Spleen (tissue), 7 donors: ENCODE data around the gene RFTN1.

Source experiments
- CTCF ChIP-seq, 11 experiments: fragments of 200-600 bp in 7 of 11; fragments of 450-650 bp in 4 of 11; sonication (generic) in 4 of 11; IDR thresholded peaks in 8 of 11; conservative IDR thresholded peaks in 3 of 11; 1 replicate in 7 of 11; 2 replicates in 4 of 11; pipeline versions ENCODE4 v1.4.0 to v1.8.0; 2016 to 2021; ENCODE audit warnings: antibody characterized with exemption in 11 of 11, inconsistent platforms in 4 of 11, mild to moderate bottlenecking in 1 of 11
- POLR2AphosphoS5 ChIP-seq, 3 donors: sonication (generic); formaldehyde crosslinking; IDR thresholded peaks; one replicate each; pipeline ENCODE4 v1.5.1; 2017; ENCODE audit warnings: antibody characterized with exemption in 3 of 3
- donor health status: DM: no; HTN: no; CAD: no; lungs with moderate emphysema.
- donor health status: DM: no; HTN: no; CAD: no.
- donor health status: DM: no; HTN: no; CAD: no.

DNA sequence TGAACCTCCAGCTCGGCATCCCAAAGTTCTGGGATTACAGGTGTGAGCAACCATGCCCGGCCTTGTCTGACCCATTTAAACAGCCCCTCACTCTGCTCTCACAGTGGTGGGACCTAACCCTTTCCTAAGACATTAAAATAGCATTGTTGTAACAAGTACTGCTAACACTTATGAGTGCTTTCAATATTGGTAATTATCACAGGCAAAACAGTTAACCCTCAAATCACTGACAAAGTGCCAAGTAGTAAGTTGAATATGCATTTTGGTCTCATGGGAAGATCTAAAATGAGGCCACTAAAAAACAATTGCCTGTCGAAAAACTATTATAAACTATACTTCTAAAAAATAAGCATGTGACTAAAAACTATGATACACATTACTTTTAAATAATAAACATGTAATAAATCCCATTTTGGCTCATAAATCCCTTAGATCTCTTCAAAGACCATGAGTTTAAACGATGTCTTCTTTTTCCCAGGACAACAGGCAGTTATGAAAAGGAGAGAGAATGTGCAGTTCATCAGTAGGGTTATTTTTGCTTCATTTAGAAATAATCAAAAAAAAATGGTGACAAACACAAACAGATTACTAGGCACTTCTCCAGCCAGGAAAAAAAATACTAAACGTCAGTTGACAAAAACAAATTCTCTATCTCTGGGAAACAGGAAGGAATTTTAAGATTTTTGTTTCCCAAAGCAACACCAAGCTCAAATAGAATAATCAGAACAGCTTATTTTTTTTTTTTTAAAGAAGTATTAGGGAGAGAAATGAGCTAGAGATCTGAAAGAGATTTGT lies 95.4 kb downstream of the RFTN1 start:
- TF ChIP-seq CTCF (IDR thresholded peaks at IDR 0.05 in 8 of 11, conservative IDR thresholded peaks at IDR 0.05 in 3 of 11), result no peak
- TF ChIP-seq POLR2AphosphoS5 (IDR thresholded peaks at IDR 0.05), result no peak
